Lung (tissue), 12 donors: Measurements from ENCODE around the gene ADAMTS4. TPM values are rescaled to one million over a fixed set of nuclear protein-coding genes. Genes with fewer than 3 reads are reported as not detected.

Experiments used
- ATAC-seq: fragments of 200-7000 bp; cut with Tn5 transposase; one replicate; pipeline ENCODE4 v1.9.1; 2020; ENCODE audit warnings: moderate number of reproducible peaks; ENCODE audit not compliant: insufficient read depth, low FRiP score
- DNase-seq, 3 donors: peaks; one replicate each; pipeline ENCODE4 v3.0.0-alpha.2; 2013 to 2017
- H3K27ac ChIP-seq, 2 donors: one replicate each; pipeline ENCODE4 v1.5.1; 2013; ENCODE audit warnings: mild to moderate bottlenecking in 2 of 2, moderate library complexity in 2 of 2, control low read depth in 1 of 2, inconsistent platforms in 1 of 2, low read depth in 1 of 2, low read length in 1 of 2
- H3K27me3 ChIP-seq, 3 donors: one replicate each; pipeline ENCODE4 v1.5.1; 2013; ENCODE audit warnings: low read length in 2 of 3; ENCODE audit not compliant: control insufficient read depth in 3 of 3, insufficient read depth in 3 of 3
- H3K36me3 ChIP-seq, 4 donors: one replicate each; pipeline ENCODE4 v1.5.1; 2013; ENCODE audit warnings: low read length in 4 of 4, mild to moderate bottlenecking in 1 of 4, moderate library complexity in 1 of 4; ENCODE audit not compliant: control insufficient read depth in 4 of 4, insufficient read depth in 4 of 4
- H3K4me1 ChIP-seq, 5 donors: one replicate each; pipeline ENCODE4 v1.5.1; 2013; ENCODE audit warnings: low read length in 5 of 5, mild to moderate bottlenecking in 2 of 5, moderate library complexity in 1 of 5; ENCODE audit not compliant: control insufficient read depth in 5 of 5, insufficient read depth in 5 of 5
- H3K4me3 ChIP-seq: one replicate; pipeline ENCODE4 v1.5.1; 2013; ENCODE audit warnings: mild to moderate bottlenecking, control low read depth, moderate library complexity
- H3K9ac ChIP-seq, 2 donors: one replicate each; pipeline ENCODE4 v1.5.1; 2013; ENCODE audit warnings: low read length in 2 of 2, control low read depth in 1 of 2; ENCODE audit not compliant: insufficient read depth in 1 of 2
- H3K9me3 ChIP-seq, 4 donors: one replicate each; pipeline ENCODE4 v1.5.1; 2013; ENCODE audit warnings: low read length in 3 of 4, mild to moderate bottlenecking in 1 of 4, moderate library complexity in 1 of 4; ENCODE audit not compliant: control insufficient read depth in 4 of 4, insufficient read depth in 3 of 4
- CTCF ChIP-seq: IDR thresholded peaks from 2 replicates; pipeline ENCODE4 v1.5.1; 2012; ENCODE audit warnings: mild to moderate bottlenecking; ENCODE audit errors: control extremely low read depth, extremely low read depth
- WGBS, 2 donors: extraction: QIAGEN DNeasy Blood & Tissue Kit; methylation state at CpG; one replicate each; pipeline ENCODE4 v1.1.7; 2013; 5-methylcytosine and 5-hydroxymethylcytosine counted together
- polyA plus RNA-seq, 2 donors: library from polyadenylated mRNA; stranded (reverse); fragments of 200-250 nt; gene quantifications; one replicate each; pipeline ENCODE4 v1.2.1, GENCODE V29; 2013
- total RNA-seq, 2 donors: library from RNA; depleted of rRNA in 1 of 2; stranded (reverse); fragments of >200 nt in 1 of 2; gene quantifications; one replicate each; pipeline ENCODE4 v1.2.1, GENCODE V29; 2014 to 2021
- donor health status: control.
- donor health status: control.
- donor health status: Bipolar disorder and iron deficiency.
- donor health status: healthy.
- donor health status: DM: yes; HTN: yes; CAD: no.

Gene ADAMTS4
- total and polyA plus RNA-seq, 4 donors: 2.3 to 22.3 (median 13.0) TPM

GRCh38 chr1:161196111-161196510, 2.7 kb downstream of the ADAMTS4 start:
- Histone ChIP-seq H3K9me3 (no peaks in the 10 kb centered on the region), H3K4me3 (no peak overlapping the region), H3K27ac (no peak overlapping the region), H3K4me1 (peaks cover 0 to 49% (median 32%) of the 10 kb centered on the region in 5 donors), H3K27me3 (no peaks in the 10 kb centered on the region), H3K9ac (no peak overlapping the region), H3K36me3 (peaks cover 0 to 3% (median 0%) of the 10 kb centered on the region in 4 donors)
- TF ChIP-seq CTCF: no peak
- DNase-seq (no peak), ATAC-seq (no peak)
- WGBS, 2 donors: 95 to 96% methylated on average over 7 of the region's 7 CpGs

GRCh38 chr1:161195171-161195570, 3.7 kb downstream of the ADAMTS4 start:
- Histone ChIP-seq H3K4me1 (peaks cover 0 to 40% (median 23%) of the 10 kb centered on the region in 5 donors), H3K9ac (no peak overlapping the region), H3K9me3 (no peaks in the 10 kb centered on the region), H3K36me3 (peaks cover 0 to 5% (median 0%) of the 10 kb centered on the region in 4 donors), H3K4me3 (no peak overlapping the region), H3K27ac (no peak overlapping the region), H3K27me3 (no peaks in the 10 kb centered on the region)
- DNase-seq (no peak), ATAC-seq (no peak)
- TF ChIP-seq CTCF: no peak
- WGBS, 2 donors: 71 to 74% methylated on average over 4 of the region's 4 CpGs

- peaks cover 0 to 26% (median 13%) of the 10 kb centered on the region in 5 donors for H3K4me1 ChIP-seq
- H3K4me3 ChIP-seq: no peak overlapping the region
- H3K27me3 ChIP-seq: no peaks in the 10 kb centered on the region
- ATAC-seq (no peak), DNase-seq (no peak)
- no peak overlapping the region for H3K27ac ChIP-seq
- WGBS, 2 donors: 82 to 92% methylated on average over 21 of the region's 21 CpGs
- no peaks in the 10 kb centered on the region for H3K9me3 ChIP-seq
- peaks cover 0 to 5% (median 0%) of the 10 kb centered on the region in 4 donors for H3K36me3 ChIP-seq
- no peak overlapping the region for H3K9ac ChIP-seq
- no peak for TF ChIP-seq CTCF
Observed at GRCh38 chr1:161193561-161194235, 5.2 kb downstream of the ADAMTS4 start.
